ENCODE measurements around the gene KLF6. TPM values are rescaled to one million over a fixed set of nuclear protein-coding genes. Genes with fewer than 3 reads are reported as not detected.

The KLF6 gene
- polyA plus RNA-seq, 1 of the 3 experiments (the other 2 are of a cell fraction), result 148 TPM

DNA sequence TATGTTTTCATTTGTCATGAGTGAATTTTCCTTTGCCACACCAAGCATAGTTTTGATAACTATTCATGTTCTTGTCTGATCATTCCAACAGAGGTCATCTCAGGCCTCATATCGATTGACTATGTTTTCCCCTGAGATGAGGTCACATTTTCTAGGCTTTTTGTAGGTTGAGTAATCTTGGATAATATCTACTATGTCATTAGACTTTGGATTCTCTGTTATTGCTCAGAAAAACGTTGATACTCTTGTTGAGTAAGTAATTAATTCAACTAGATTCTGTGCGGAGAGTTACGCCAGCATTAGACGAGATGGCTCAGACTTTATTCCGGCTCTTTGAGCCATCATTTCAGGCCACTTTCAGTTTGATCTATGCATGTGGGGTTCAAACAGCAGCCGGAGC lies 57.7 kb downstream of the KLF6 start (continued):
- TF ChIP-seq, protein P1, sequence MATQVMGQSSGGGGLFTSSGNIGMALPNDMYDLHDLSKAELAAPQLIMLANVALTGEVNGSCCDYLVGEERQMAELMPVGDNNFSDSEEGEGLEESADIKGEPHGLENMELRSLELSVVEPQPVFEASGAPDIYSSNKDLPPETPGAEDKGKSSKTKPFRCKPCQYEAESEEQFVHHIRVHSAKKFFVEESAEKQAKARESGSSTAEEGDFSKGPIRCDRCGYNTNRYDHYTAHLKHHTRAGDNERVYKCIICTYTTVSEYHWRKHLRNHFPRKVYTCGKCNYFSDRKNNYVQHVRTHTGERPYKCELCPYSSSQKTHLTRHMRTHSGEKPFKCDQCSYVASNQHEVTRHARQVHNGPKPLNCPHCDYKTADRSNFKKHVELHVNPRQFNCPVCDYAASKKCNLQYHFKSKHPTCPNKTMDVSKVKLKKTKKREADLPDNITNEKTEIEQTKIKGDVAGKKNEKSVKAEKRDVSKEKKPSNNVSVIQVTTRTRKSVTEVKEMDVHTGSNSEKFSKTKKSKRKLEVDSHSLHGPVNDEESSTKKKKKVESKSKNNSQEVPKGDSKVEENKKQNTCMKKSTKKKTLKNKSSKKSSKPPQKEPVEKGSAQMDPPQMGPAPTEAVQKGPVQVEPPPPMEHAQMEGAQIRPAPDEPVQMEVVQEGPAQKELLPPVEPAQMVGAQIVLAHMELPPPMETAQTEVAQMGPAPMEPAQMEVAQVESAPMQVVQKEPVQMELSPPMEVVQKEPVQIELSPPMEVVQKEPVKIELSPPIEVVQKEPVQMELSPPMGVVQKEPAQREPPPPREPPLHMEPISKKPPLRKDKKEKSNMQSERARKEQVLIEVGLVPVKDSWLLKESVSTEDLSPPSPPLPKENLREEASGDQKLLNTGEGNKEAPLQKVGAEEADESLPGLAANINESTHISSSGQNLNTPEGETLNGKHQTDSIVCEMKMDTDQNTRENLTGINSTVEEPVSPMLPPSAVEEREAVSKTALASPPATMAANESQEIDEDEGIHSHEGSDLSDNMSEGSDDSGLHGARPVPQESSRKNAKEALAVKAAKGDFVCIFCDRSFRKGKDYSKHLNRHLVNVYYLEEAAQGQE (IDR thresholded peaks at IDR 0.05; ENCODE audit: low read depth, low read length), result no peak
- TF ChIP-seq SIN3A (IDR thresholded peaks at IDR 0.05; ENCODE audit: borderline replicate concordance, low read depth, low read length) (no peak), GATA2 (CRISPR knock-in tag; IDR thresholded peaks at IDR 0.05) (no peak)
- TF ChIP-seq, protein P2, sequence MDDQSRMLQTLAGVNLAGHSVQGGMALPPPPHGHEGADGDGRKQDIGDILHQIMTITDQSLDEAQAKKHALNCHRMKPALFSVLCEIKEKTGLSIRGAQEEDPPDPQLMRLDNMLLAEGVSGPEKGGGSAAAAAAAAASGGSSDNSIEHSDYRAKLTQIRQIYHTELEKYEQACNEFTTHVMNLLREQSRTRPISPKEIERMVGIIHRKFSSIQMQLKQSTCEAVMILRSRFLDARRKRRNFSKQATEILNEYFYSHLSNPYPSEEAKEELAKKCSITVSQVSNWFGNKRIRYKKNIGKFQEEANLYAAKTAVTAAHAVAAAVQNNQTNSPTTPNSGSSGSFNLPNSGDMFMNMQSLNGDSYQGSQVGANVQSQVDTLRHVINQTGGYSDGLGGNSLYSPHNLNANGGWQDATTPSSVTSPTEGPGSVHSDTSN (IDR thresholded peaks at IDR 0.05), result no peak

Data from SK-N-SH (cell line).